Endothelial cell of umbilical vein (primary cell): ENCODE data around the gene MEGF11. TPM values are rescaled to one million over a fixed set of nuclear protein-coding genes. Genes with fewer than 3 reads are reported as not detected.

Source experiments
- BruUV-seq: library from RNA; stranded (reverse); fragments of 400-500 nt; replicated peaks from 2 replicates; lab custom pipeline; 2021; lab: Mats Ljungman, UMichigan
- CTCF ChIA-PET: fragments of 300-600, 350-600 bp; sonication (Branson Sonifier 250); formaldehyde crosslinking; loops from one replicate; lab custom pipeline; 2021; ENCODE audit warnings: antibody characterized with exemption, inconsistent platforms; lab: Charles Lee
- POLR2A ChIA-PET: fragments of 300-600, 350-600 bp; sonication (Branson Sonifier 250); formaldehyde crosslinking; loops from one replicate; lab custom pipeline; 2021; ENCODE audit warnings: antibody characterized with exemption, inconsistent platforms; lab: Charles Lee
- DNase-seq: peaks from one replicate; pipeline ENCODE4 v3.0.0-alpha.2; 2011; ENCODE audit warnings: low read depth, low spot score
- FAIRE-seq: peaks from 2 replicates; lab custom pipeline; 2011; peaks lifted over from hg19 to GRCh38; lab: Jason Lieb, UNC
- H2AFZ ChIP-seq: 2 replicates; pipeline ENCODE4 v1.6.0; 2012; ENCODE audit warnings: low read depth, low read length, control low read depth, inconsistent platforms
- H3K27ac ChIP-seq: 2 replicates; pipeline ENCODE4 v1.5.1; 2011; ENCODE audit warnings: low read depth, mild to moderate bottlenecking, control low read depth, low read length, moderate library complexity; ENCODE audit not compliant: insufficient read depth
- H3K27me3 ChIP-seq, 2 experiments: 2 replicates each; pipeline versions ENCODE4 v1.6.0 to v1.6.1; 2011; ENCODE audit warnings: low read length in 2 of 2, mixed read lengths in 1 of 2; ENCODE audit not compliant: control insufficient read depth in 2 of 2, insufficient read depth in 2 of 2
- H3K36me3 ChIP-seq, 2 experiments: 2 replicates in 1 of 2; 3 replicates in 1 of 2; pipeline ENCODE4 v1.5.1; 2011; ENCODE audit warnings: low read length in 2 of 2, mild to moderate bottlenecking in 1 of 2, moderate library complexity in 1 of 2; ENCODE audit not compliant: control insufficient read depth in 2 of 2, insufficient read depth in 2 of 2; ENCODE audit errors: extremely low read depth in 1 of 2
- H3K4me1 ChIP-seq: 3 replicates; pipeline ENCODE4 v1.5.1; 2011; ENCODE audit warnings: mild to moderate bottlenecking, low read length; ENCODE audit not compliant: control insufficient read depth, insufficient read depth; ENCODE audit errors: extremely low read depth
- H3K4me2 ChIP-seq: 2 replicates; pipeline ENCODE4 v1.6.1; 2011; ENCODE audit warnings: low read length, control low read depth, mixed read lengths; ENCODE audit not compliant: insufficient read depth
- H3K4me3 ChIP-seq, 3 experiments: fragments of 200-600 bp in 1 of 3; sonication (generic), shearing (Covaris generic) in 1 of 3; replicated peaks in 1 of 3; 2 replicates each; pipeline ENCODE4 v1.5.1; 2011 to 2016; ENCODE audit warnings: control low read depth in 3 of 3, low read length in 3 of 3, mild to moderate bottlenecking in 2 of 3, inconsistent platforms in 1 of 3, low read depth in 1 of 3, moderate library complexity in 1 of 3; ENCODE audit not compliant: insufficient read depth in 1 of 3
- H3K79me2 ChIP-seq: 2 replicates; pipeline ENCODE4 v1.6.0; 2012; ENCODE audit warnings: low read length, inconsistent platforms; ENCODE audit not compliant: control insufficient read depth, insufficient read depth
- H3K9ac ChIP-seq: replicated peaks from 2 replicates; pipeline ENCODE3; 2011; ENCODE audit warnings: low read length, control low read depth; ENCODE audit not compliant: insufficient read depth; ENCODE audit errors: extremely low read depth
- H3K9me1 ChIP-seq: replicated peaks from 3 replicates; pipeline ENCODE4 v1.6.0; 2011; ENCODE audit warnings: mild to moderate bottlenecking, low read length; ENCODE audit not compliant: control insufficient read depth, insufficient read depth; ENCODE audit errors: extremely low read depth
- H3K9me3 ChIP-seq: replicated peaks from 2 replicates; pipeline ENCODE4 v1.5.1; 2012; ENCODE audit warnings: low read length, inconsistent platforms; ENCODE audit not compliant: control insufficient read depth, insufficient read depth
- H4K20me1 ChIP-seq: replicated peaks from 2 replicates; pipeline ENCODE3; 2011; ENCODE audit warnings: mild to moderate bottlenecking, low read length; ENCODE audit not compliant: control insufficient read depth, insufficient read depth; ENCODE audit errors: extremely low read depth
- FOS ChIP-seq: IDR thresholded peaks from 2 replicates; pipeline ENCODE4 v1.6.1; 2011; ENCODE audit warnings: mild to moderate bottlenecking, low read length, moderate library complexity, borderline replicate concordance; ENCODE audit not compliant: insufficient read depth
- JUN ChIP-seq: IDR thresholded peaks from 2 replicates; pipeline ENCODE4 v1.6.1; 2011; ENCODE audit warnings: borderline replicate concordance, low read depth; ENCODE audit not compliant: insufficient read length, insufficient read depth
- POLR2A ChIP-seq: IDR thresholded peaks from 2 replicates; pipeline ENCODE4 v1.6.1; 2012; ENCODE audit warnings: low read depth, mild to moderate bottlenecking, control low read depth, low read length
- POLR2AphosphoS5 ChIP-seq: IDR thresholded peaks from 2 replicates; pipeline ENCODE4 v1.6.1; 2012; ENCODE audit warnings: low read depth, mild to moderate bottlenecking, control low read depth, low read length, moderate library complexity; ENCODE audit not compliant: insufficient read depth
- dilution Hi-C: fragments of 300-500 bp; cut with MboI; formaldehyde crosslinking; loops from one replicate; pipeline ENCODE4 v1.15.0; 2019; ENCODE audit warnings: low sequenced_read_pairs; ENCODE audit not compliant: extremely low pct_ligation_motif_present
- intact Hi-C: fragments of 100-400 bp; cut with micrococcal nuclease; formaldehyde crosslinking; loops from one replicate; pipeline ENCODE4 v1.10.0; 2022
- polyA plus RNA-seq, 4 experiments: library from polyadenylated mRNA; depleted of rRNA in 3 of 4; stranded (reverse) in 3 of 4; unstranded in 1 of 4; fragments of >200 nt; gene quantifications; 2 replicates each; pipeline versions ENCODE4 v1.2.1 to v1.2.3, GENCODE V29; 2011 to 2012; ENCODE audit warnings: missing spikeins in 1 of 4
- total RNA-seq: library from RNA; stranded (reverse); gene quantifications from 2 replicates; pipeline ENCODE4 v1.2.3, GENCODE V29; 2021
- TF ChIP-seq, protein P1 (sequence below), 2 donors: IDR thresholded peaks; 1 replicate in 1 of 2; 2 replicates in 1 of 2; pipeline ENCODE4 v1.5.1; 2011; ENCODE audit warnings: low read length in 2 of 2, mild to moderate bottlenecking in 2 of 2, moderate library complexity in 2 of 2, control low read depth in 1 of 2, inconsistent platforms in 1 of 2, low read depth in 1 of 2; ENCODE audit not compliant: insufficient read depth in 1 of 2; ENCODE audit errors: extremely low read depth in 1 of 2
- TF ChIP-seq, protein P2 (sequence below): IDR thresholded peaks from 2 replicates; pipeline ENCODE4 v1.6.1; 2011; ENCODE audit not compliant: insufficient read depth, insufficient read length

MEGF11 gene
- total and polyA plus RNA-seq, 2 donors (not counting 3 experiments of a cell fraction or from before 2014, with no cell fraction given), result not detected

DNA sequence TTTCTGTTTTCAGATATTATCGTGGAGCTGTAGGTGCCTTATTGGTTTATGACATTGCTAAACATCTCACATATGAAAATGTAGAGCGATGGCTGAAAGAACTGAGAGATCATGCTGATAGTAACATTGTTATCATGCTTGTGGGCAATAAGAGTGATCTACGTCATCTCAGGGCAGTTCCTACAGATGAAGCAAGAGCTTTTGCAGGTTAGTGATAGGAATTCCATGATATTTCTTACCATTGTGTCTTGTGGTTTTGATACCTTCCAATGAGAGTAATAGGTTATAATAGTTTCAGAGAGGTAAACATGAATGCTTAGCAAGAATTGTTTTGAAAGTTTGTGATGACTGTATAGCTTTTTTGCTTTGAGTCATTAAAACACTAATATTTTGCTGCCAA, 375.8 kb downstream of the MEGF11 start:
- peaks cover 61% of the 10 kb centered on the region for H3K79me2 ChIP-seq
- CTCF ChIA-PET, result interaction anchor here (1.1 kb wide), 1 partner anchor 9 kb away, joined by 3 read pairs; the partner anchor contains the start of gene RAB11A
- H3K27me3 ChIP-seq, result no peaks in the 10 kb centered on the region

More for the DNA sequence above, 375.8 kb downstream of the MEGF11 start:
- no TSS peak for BruUV-seq
- TF ChIP-seq JUN, result no peak
- no peak for TF ChIP-seq FOS
- TF ChIP-seq, protein P1, sequence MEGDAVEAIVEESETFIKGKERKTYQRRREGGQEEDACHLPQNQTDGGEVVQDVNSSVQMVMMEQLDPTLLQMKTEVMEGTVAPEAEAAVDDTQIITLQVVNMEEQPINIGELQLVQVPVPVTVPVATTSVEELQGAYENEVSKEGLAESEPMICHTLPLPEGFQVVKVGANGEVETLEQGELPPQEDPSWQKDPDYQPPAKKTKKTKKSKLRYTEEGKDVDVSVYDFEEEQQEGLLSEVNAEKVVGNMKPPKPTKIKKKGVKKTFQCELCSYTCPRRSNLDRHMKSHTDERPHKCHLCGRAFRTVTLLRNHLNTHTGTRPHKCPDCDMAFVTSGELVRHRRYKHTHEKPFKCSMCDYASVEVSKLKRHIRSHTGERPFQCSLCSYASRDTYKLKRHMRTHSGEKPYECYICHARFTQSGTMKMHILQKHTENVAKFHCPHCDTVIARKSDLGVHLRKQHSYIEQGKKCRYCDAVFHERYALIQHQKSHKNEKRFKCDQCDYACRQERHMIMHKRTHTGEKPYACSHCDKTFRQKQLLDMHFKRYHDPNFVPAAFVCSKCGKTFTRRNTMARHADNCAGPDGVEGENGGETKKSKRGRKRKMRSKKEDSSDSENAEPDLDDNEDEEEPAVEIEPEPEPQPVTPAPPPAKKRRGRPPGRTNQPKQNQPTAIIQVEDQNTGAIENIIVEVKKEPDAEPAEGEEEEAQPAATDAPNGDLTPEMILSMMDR (IDR thresholded peaks at IDR 0.05; ENCODE audit: extremely low read depth in 1 of 2, insufficient read depth in 1 of 2, low read depth in 1 of 2, low read length in 2 of 2), result no peak
- no peak for TF ChIP-seq POLR2AphosphoS5
- TF ChIP-seq, protein P2, sequence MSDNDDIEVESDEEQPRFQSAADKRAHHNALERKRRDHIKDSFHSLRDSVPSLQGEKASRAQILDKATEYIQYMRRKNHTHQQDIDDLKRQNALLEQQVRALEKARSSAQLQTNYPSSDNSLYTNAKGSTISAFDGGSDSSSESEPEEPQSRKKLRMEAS, result no peak
- TF ChIP-seq POLR2A, result no peak
- Histone ChIP-seq H3K4me3 (no peak overlapping the region), H3K4me2 (no peak overlapping the region), H3K9ac (no peak overlapping the region), H3K9me3 (no peaks in the 10 kb centered on the region), H3K4me1 (peaks cover 4% of the 10 kb centered on the region), H3K36me3 (peaks cover 2 to 14% of the 10 kb centered on the region in 2 experiments), H3K27ac (no peak overlapping the region), H2AFZ (no peak overlapping the region), H3K9me1 (no peaks in the 10 kb centered on the region), H4K20me1 (peaks cover 9% of the 10 kb centered on the region)
- POLR2A ChIA-PET, result no interaction called here
- intact Hi-C loops, result no loop called here
- no peak for FAIRE-seq
- dilution Hi-C loops, result no loop called here
- no peak for DNase-seq
